Liver (tissue), 9 donors: ENCODE measurements around the gene UBE2D1. TPM values are rescaled to one million over a fixed set of nuclear protein-coding genes. Genes with fewer than 3 reads are reported as not detected.

Experiments
- DNase-seq: peaks from one replicate; pipeline ENCODE4 v3.0.0-alpha.2; 2017; ENCODE audit warnings: low spot score
- H3K27ac ChIP-seq, 2 donors: one replicate each; pipeline ENCODE4 v1.7.0; 2013; ENCODE audit warnings: inconsistent platforms in 2 of 2, low read length in 2 of 2, control low read depth in 1 of 2, low read depth in 1 of 2, mild to moderate bottlenecking in 1 of 2
- H3K27me3 ChIP-seq, 4 donors: one replicate each; pipeline versions ENCODE4 v1.6.1 to v1.7.0; 2013; ENCODE audit warnings: low read length in 3 of 4, inconsistent platforms in 1 of 4, mild to moderate bottlenecking in 1 of 4, moderate library complexity in 1 of 4; ENCODE audit not compliant: control insufficient read depth in 4 of 4, insufficient read depth in 4 of 4
- H3K36me3 ChIP-seq, 4 donors: one replicate each; pipeline versions ENCODE4 v1.6.1 to v1.7.0; 2013; ENCODE audit warnings: low read length in 3 of 4, mild to moderate bottlenecking in 3 of 4, low read depth in 1 of 4, moderate library complexity in 1 of 4; ENCODE audit not compliant: control insufficient read depth in 4 of 4, insufficient read depth in 3 of 4
- H3K4me1 ChIP-seq, 4 donors: one replicate each; pipeline versions ENCODE4 v1.6.1 to v1.7.0; 2013; ENCODE audit warnings: low read length in 3 of 4, mild to moderate bottlenecking in 3 of 4, moderate library complexity in 1 of 4; ENCODE audit not compliant: control insufficient read depth in 4 of 4, insufficient read depth in 4 of 4
- H3K4me3 ChIP-seq, 3 donors: one replicate each; pipeline versions ENCODE4 v1.6.1 to v1.7.0; 2013; ENCODE audit warnings: low read length in 3 of 3, control low read depth in 1 of 3, low read depth in 1 of 3, mild to moderate bottlenecking in 1 of 3
- H3K9ac ChIP-seq, 2 donors: one replicate each; pipeline ENCODE4 v1.7.0; 2013; ENCODE audit warnings: low read length in 2 of 2, mild to moderate bottlenecking in 2 of 2, moderate library complexity in 2 of 2, control low read depth in 1 of 2, low read depth in 1 of 2
- H3K9me3 ChIP-seq, 4 donors: one replicate each; pipeline versions ENCODE4 v1.6.1 to v1.7.0; 2013; ENCODE audit warnings: low read length in 3 of 4; ENCODE audit not compliant: control insufficient read depth in 4 of 4
- FOXA1 ChIP-seq: IDR thresholded peaks from 2 replicates; pipeline ENCODE4 v1.6.1; 2016; ENCODE audit warnings: antibody characterized with exemption
- FOXA2 ChIP-seq: IDR thresholded peaks from 2 replicates; pipeline ENCODE4 v1.6.1; 2016; ENCODE audit warnings: antibody characterized with exemption
- GABPA ChIP-seq, 2 donors: IDR thresholded peaks in 1 of 2; conservative IDR thresholded peaks in 1 of 2; 2 replicates each; pipeline ENCODE4 v1.6.1; 2016; ENCODE audit warnings: antibody characterized with exemption in 2 of 2, mild to moderate bottlenecking in 1 of 2, moderate library complexity in 1 of 2
- HNF4A ChIP-seq, 2 donors: conservative IDR thresholded peaks; 2 replicates each; pipeline ENCODE4 v1.6.1; 2016; ENCODE audit warnings: antibody characterized with exemption in 2 of 2, mild to moderate bottlenecking in 2 of 2
- JUND ChIP-seq, 2 donors: IDR thresholded peaks; 2 replicates each; pipeline ENCODE4 v1.6.1; 2016; ENCODE audit warnings: antibody characterized with exemption in 2 of 2
- NR2F2 ChIP-seq: IDR thresholded peaks from 2 replicates; pipeline ENCODE4 v1.6.1; 2016; ENCODE audit warnings: antibody characterized with exemption
- RAD21 ChIP-seq, 2 donors: IDR thresholded peaks; 2 replicates each; pipeline ENCODE4 v1.6.1; 2016; ENCODE audit warnings: antibody characterized with exemption in 2 of 2, mild to moderate bottlenecking in 2 of 2
- RXRA ChIP-seq, 2 donors: IDR thresholded peaks; 2 replicates each; pipeline ENCODE4 v1.6.1; 2017 to 2018; ENCODE audit warnings: antibody characterized with exemption in 2 of 2, mild to moderate bottlenecking in 1 of 2
- SP1 ChIP-seq: IDR thresholded peaks from 2 replicates; pipeline ENCODE4 v1.6.1; 2018; ENCODE audit warnings: antibody characterized with exemption, mild to moderate bottlenecking
- YY1 ChIP-seq: IDR thresholded peaks from 2 replicates; pipeline ENCODE4 v1.6.1; 2016; ENCODE audit warnings: antibody characterized with exemption, mild to moderate bottlenecking
- WGBS: extraction: QIAGEN DNeasy Blood & Tissue Kit; methylation state at CpG from one replicate; pipeline ENCODE4 v1.1.7; 2013; 5-methylcytosine and 5-hydroxymethylcytosine counted together
- polyA plus RNA-seq, 2 donors: library from polyadenylated mRNA; stranded (reverse) in 1 of 2; unstranded in 1 of 2; fragments of 200-250 nt in 1 of 2; fragments of >200 nt in 1 of 2; fragmentation: Nextera tagmentation in 1 of 2; extraction: Ambion mirVana in 1 of 2; gene quantifications; one replicate each; pipeline versions ENCODE4 v1.2.1 to v1.2.3, GENCODE V29; 2013 to 2015
- total RNA-seq, 2 donors: library from RNA; depleted of rRNA; stranded (reverse); fragments of >200 nt; gene quantifications; one replicate each; pipeline ENCODE4 v1.2.3, GENCODE V29; 2014
- TF ChIP-seq, protein P1 (sequence below): IDR thresholded peaks from 2 replicates; pipeline ENCODE4 v1.6.1; 2016; ENCODE audit warnings: antibody characterized with exemption
- TF ChIP-seq, protein P2 (sequence below): IDR thresholded peaks from 2 replicates; pipeline ENCODE4 v1.6.1; 2016; ENCODE audit warnings: antibody characterized with exemption
- TF ChIP-seq, protein P3 (sequence below): IDR thresholded peaks from 2 replicates; pipeline ENCODE4 v1.6.1; 2016; ENCODE audit warnings: antibody characterized with exemption, mild to moderate bottlenecking
- TF ChIP-seq, protein P4 (sequence below): IDR thresholded peaks from 2 replicates; pipeline ENCODE4 v1.6.1; 2016; ENCODE audit warnings: antibody characterized with exemption
- donor health status: healthy.
- donor health status: healthy.
- donor health status: healthy.
- donor health status: healthy.
- donor health status: healthy.

Gene UBE2D1
- total and polyA plus RNA-seq, 4 donors: 3.5 to 6.8 (median 5.8) TPM

DNA sequence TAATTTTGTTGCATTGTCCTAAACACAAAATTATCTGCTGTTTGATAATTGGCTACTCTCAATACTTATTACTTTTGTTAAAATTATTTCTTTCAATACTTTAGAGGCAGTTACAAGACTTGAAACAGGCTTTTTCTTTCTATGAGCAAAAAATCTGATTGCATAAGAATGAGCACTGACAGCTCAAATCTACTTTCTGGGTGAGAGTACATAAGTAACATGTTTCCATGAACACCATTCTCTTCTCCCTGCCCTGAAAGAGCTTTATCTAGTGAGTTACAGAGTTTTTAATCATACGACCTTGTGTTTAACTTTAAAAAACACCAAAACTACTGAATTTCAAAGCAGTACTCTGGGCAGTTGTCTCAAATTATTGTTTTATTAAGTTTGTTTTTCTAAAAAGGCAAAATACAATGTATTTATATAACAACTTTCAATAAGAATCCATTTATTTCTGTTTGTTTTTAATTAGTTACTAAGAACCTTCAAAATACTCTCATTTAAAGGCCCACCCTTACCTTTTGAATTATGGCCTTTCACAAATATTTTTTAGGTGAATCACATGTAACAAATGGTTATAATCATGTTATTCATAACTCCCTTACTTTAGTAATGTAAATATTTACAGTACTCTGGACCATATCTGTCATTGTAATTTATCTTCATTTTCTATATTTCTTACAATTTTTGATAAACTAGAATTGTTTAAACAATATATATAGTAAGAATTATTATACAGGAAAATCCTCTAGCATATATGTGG, 27.4 kb downstream of the UBE2D1 start:
- TF ChIP-seq NR2F2: no peak
- no peak for TF ChIP-seq RAD21 (IDR thresholded peaks at IDR 0.05)
- TF ChIP-seq SP1: no peak
- TF ChIP-seq, protein P1, sequence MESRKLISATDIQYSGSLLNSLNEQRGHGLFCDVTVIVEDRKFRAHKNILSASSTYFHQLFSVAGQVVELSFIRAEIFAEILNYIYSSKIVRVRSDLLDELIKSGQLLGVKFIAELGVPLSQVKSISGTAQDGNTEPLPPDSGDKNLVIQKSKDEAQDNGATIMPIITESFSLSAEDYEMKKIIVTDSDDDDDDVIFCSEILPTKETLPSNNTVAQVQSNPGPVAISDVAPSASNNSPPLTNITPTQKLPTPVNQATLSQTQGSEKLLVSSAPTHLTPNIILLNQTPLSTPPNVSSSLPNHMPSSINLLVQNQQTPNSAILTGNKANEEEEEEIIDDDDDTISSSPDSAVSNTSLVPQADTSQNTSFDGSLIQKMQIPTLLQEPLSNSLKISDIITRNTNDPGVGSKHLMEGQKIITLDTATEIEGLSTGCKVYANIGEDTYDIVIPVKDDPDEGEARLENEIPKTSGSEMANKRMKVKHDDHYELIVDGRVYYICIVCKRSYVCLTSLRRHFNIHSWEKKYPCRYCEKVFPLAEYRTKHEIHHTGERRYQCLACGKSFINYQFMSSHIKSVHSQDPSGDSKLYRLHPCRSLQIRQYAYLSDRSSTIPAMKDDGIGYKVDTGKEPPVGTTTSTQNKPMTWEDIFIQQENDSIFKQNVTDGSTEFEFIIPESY: no peak
- TF ChIP-seq FOXA2: no peak
- no peak for TF ChIP-seq RXRA (IDR thresholded peaks at IDR 0.05)
- TF ChIP-seq HNF4A (conservative IDR thresholded peaks at IDR 0.05): no peak
- TF ChIP-seq, protein P2, sequence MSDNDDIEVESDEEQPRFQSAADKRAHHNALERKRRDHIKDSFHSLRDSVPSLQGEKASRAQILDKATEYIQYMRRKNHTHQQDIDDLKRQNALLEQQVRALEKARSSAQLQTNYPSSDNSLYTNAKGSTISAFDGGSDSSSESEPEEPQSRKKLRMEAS: no peak
- TF ChIP-seq, protein P3, sequence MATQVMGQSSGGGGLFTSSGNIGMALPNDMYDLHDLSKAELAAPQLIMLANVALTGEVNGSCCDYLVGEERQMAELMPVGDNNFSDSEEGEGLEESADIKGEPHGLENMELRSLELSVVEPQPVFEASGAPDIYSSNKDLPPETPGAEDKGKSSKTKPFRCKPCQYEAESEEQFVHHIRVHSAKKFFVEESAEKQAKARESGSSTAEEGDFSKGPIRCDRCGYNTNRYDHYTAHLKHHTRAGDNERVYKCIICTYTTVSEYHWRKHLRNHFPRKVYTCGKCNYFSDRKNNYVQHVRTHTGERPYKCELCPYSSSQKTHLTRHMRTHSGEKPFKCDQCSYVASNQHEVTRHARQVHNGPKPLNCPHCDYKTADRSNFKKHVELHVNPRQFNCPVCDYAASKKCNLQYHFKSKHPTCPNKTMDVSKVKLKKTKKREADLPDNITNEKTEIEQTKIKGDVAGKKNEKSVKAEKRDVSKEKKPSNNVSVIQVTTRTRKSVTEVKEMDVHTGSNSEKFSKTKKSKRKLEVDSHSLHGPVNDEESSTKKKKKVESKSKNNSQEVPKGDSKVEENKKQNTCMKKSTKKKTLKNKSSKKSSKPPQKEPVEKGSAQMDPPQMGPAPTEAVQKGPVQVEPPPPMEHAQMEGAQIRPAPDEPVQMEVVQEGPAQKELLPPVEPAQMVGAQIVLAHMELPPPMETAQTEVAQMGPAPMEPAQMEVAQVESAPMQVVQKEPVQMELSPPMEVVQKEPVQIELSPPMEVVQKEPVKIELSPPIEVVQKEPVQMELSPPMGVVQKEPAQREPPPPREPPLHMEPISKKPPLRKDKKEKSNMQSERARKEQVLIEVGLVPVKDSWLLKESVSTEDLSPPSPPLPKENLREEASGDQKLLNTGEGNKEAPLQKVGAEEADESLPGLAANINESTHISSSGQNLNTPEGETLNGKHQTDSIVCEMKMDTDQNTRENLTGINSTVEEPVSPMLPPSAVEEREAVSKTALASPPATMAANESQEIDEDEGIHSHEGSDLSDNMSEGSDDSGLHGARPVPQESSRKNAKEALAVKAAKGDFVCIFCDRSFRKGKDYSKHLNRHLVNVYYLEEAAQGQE: no peak
- no peak for TF ChIP-seq GABPA (IDR thresholded peaks at IDR 0.05 in 1 of 2, conservative IDR thresholded peaks at IDR 0.05 in 1 of 2)
- no peak for TF ChIP-seq JUND (IDR thresholded peaks at IDR 0.05)
- TF ChIP-seq FOXA1: no peak
- TF ChIP-seq, protein P4, sequence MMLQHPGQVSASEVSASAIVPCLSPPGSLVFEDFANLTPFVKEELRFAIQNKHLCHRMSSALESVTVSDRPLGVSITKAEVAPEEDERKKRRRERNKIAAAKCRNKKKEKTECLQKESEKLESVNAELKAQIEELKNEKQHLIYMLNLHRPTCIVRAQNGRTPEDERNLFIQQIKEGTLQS: no peak
- TF ChIP-seq YY1: no peak
- no peak for DNase-seq
- Histone ChIP-seq H3K36me3 (peaks cover 0 to 11% (median 3%) of the 10 kb centered on the region in 4 donors), H3K9me3 (no peaks in the 10 kb centered on the region), H3K9ac (no peak overlapping the region), H3K27ac (no peak overlapping the region), H3K27me3 (no peaks in the 10 kb centered on the region), H3K4me1 (no peaks in the 10 kb centered on the region), H3K4me3 (no peak overlapping the region)
- WGBS: 94% methylated on average over 1 of the region's 1 CpG

DNA sequence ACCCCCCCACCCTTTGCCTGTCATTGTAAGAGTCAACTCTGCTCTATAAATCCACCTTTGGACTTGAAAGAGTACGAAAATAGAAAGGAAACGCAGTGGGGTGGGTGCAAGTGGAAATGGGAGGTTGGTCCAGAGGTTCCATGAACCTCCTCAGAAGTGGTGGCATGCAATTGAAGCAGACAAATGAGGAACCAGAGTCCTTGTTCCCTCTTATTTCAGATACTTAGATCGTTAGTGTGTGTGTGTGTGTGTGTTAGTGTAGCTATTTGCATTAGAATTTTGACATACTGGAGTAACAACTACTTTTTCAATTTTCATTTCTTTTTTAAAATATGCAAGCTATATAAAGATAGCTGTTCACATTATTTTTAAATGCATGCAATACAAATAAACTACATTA, 32.3 kb downstream of the UBE2D1 start:
- no peak overlapping the region for H3K4me3 ChIP-seq
- TF ChIP-seq SP1: no peak
- H3K4me1 ChIP-seq: no peaks in the 10 kb centered on the region
- H3K27me3 ChIP-seq: no peaks in the 10 kb centered on the region
- no peak for DNase-seq
- no peak overlapping the region for H3K27ac ChIP-seq
- no peak overlapping the region for H3K9ac ChIP-seq
- no peaks in the 10 kb centered on the region for H3K9me3 ChIP-seq
- H3K36me3 ChIP-seq: peaks cover 0 to 11% (median 3%) of the 10 kb centered on the region in 4 donors
- 83% methylated on average over 3 of the region's 3 CpGs for WGBS
